K562 (cell line): ENCODE data around the gene ETAA1. TPM values are rescaled to one million over a fixed set of nuclear protein-coding genes. Genes with fewer than 3 reads are reported as not detected.

Experiments used
- ATAC-seq: fragments of 200-7000 bp; cut with Tn5 transposase; 3 replicates; pipeline ENCODE4 v1.9.1; 2020; ENCODE audit warnings: moderate library complexity
- BruUV-seq: library from RNA; stranded (reverse); fragments of 400-500 nt; replicated peaks from 2 replicates; lab custom pipeline; 2021; lab: Mats Ljungman, UMichigan
- CTCF ChIA-PET: fragments of 300-600 bp; formaldehyde crosslinking; extraction: SDS; loops from one replicate; lab custom pipeline; 2021; ENCODE audit warnings: low intra/inter-chr PET ratio; lab: Yijun Ruan, JAX
- POLR2A ChIA-PET: fragments of 300-600, 350-650 bp; sonication (Branson Sonifier 250); formaldehyde crosslinking; extraction: SDS; loops from one replicate; lab custom pipeline; 2021; ENCODE audit warnings: antibody characterized with exemption, inconsistent platforms; lab: Yijun Ruan, JAX
- DNase-seq, 4 experiments: peaks; one replicate each; pipeline versions ENCODE4 v3.0.0 to v3.0.0-alpha.2; 2011 to 2018; ENCODE audit warnings: low spot score in 3 of 4, mixed read lengths in 3 of 4; ENCODE audit errors: extremely low read depth in 1 of 4
- FAIRE-seq: peaks from 2 replicates; lab custom pipeline; 2011; peaks lifted over from hg19 to GRCh38; lab: Jason Lieb, UNC
- H2AFZ ChIP-seq: 2 replicates; pipeline ENCODE4 v1.6.0; 2011; ENCODE audit warnings: low read depth, low read length, control low read depth, inconsistent platforms
- H3K27ac ChIP-seq: fragments of 200-600 bp; 3 replicates; pipeline ENCODE4 v1.8.0; 2011; ENCODE audit warnings: low read depth, mild to moderate bottlenecking, control low read depth, inconsistent platforms, low read length, moderate library complexity, mixed read lengths; ENCODE audit errors: extremely low read depth
- H3K27me3 ChIP-seq, 2 experiments: fragments of 300-600 bp in 1 of 2; 2 replicates in 1 of 2; 3 replicates in 1 of 2; pipeline versions ENCODE4 v1.6.0 to v1.8.0; 2011; ENCODE audit warnings: inconsistent platforms in 2 of 2, low read length in 2 of 2, mild to moderate bottlenecking in 1 of 2, mixed read lengths in 1 of 2, moderate library complexity in 1 of 2; ENCODE audit not compliant: control insufficient read depth in 2 of 2, insufficient read depth in 2 of 2
- H3K36me3 ChIP-seq: fragments of 300-600 bp; 3 replicates; pipeline ENCODE4 v1.8.0; 2011; ENCODE audit warnings: mild to moderate bottlenecking, low read length, inconsistent platforms; ENCODE audit not compliant: control insufficient read depth, insufficient read depth
- H3K4me1 ChIP-seq, 2 experiments: fragments of 200-600 bp in 1 of 2; replicated peaks in 1 of 2; 2 replicates in 1 of 2; 3 replicates in 1 of 2; pipeline versions ENCODE4 v1.5.1 to v1.8.0; 2011; ENCODE audit warnings: inconsistent platforms in 2 of 2, low read length in 2 of 2, mild to moderate bottlenecking in 1 of 2, mixed read lengths in 1 of 2, moderate library complexity in 1 of 2; ENCODE audit not compliant: control insufficient read depth in 2 of 2, insufficient read depth in 2 of 2
- H3K4me2 ChIP-seq: 2 replicates; pipeline ENCODE4 v1.6.1; 2011; ENCODE audit warnings: low read length, control low read depth, inconsistent platforms, mixed read lengths; ENCODE audit not compliant: insufficient read depth
- H3K4me3 ChIP-seq: fragments of 200-600 bp; sonication (generic), shearing (Covaris generic); 2 replicates; pipeline ENCODE4 v1.5.1; 2016; ENCODE audit warnings: control low read depth, inconsistent platforms
- H3K79me2 ChIP-seq: fragments of 200-600 bp; 3 replicates; pipeline ENCODE4 v1.8.0; 2011; ENCODE audit warnings: low read length, inconsistent platforms; ENCODE audit not compliant: control insufficient read depth, insufficient read depth
- H3K9ac ChIP-seq, 2 experiments: 2 replicates each; pipeline versions ENCODE4 v1.6.0 to v1.6.1; 2011; ENCODE audit warnings: low read depth in 2 of 2, low read length in 2 of 2, control low read depth in 1 of 2, inconsistent platforms in 1 of 2, mild to moderate bottlenecking in 1 of 2, mixed read lengths in 1 of 2; ENCODE audit not compliant: insufficient read depth in 1 of 2
- H3K9me1 ChIP-seq: one replicate; pipeline ENCODE4 v1.6.0; 2011; ENCODE audit warnings: inconsistent platforms, mild to moderate bottlenecking, low read length, moderate library complexity; ENCODE audit not compliant: control insufficient read depth, insufficient read depth
- H3K9me3 ChIP-seq: replicated peaks from 2 replicates; pipeline ENCODE4 v1.5.1; 2011; ENCODE audit warnings: low read depth, low read length, inconsistent platforms; ENCODE audit not compliant: control insufficient read depth, insufficient read depth
- H4K20me1 ChIP-seq: replicated peaks from 2 replicates; pipeline ENCODE4 v1.6.1; 2011; ENCODE audit warnings: low read length, inconsistent platforms, mixed read lengths; ENCODE audit not compliant: control insufficient read depth, insufficient read depth
- C11orf30 ChIP-seq: fragments of 450-650 bp; IDR thresholded peaks from 2 replicates; pipeline ENCODE4 v1.6.1; 2016; ENCODE audit warnings: low read depth, mild to moderate bottlenecking
- CHCHD3 ChIP-seq: fragments of 250-450 bp; sonication (Bioruptor Pico); IDR thresholded peaks from 2 replicates; pipeline ENCODE4 v2.1.2; 2022; ENCODE audit warnings: mild to moderate bottlenecking
- DMBX1 ChIP-seq: fragments of 250-450 bp; sonication (Bioruptor Pico); IDR thresholded peaks from 2 replicates; pipeline ENCODE4 v1.8.0; 2022; ENCODE audit warnings: inconsistent platforms, mild to moderate bottlenecking, moderate library complexity, borderline replicate concordance
- POLR3A ChIP-seq: IDR thresholded peaks from 2 replicates; pipeline ENCODE4 v1.6.1; 2011; ENCODE audit warnings: borderline replicate concordance, mild to moderate bottlenecking, moderate library complexity; ENCODE audit not compliant: insufficient read length, insufficient read depth; ENCODE audit errors: extremely low read depth
- SETDB1 ChIP-seq: IDR thresholded peaks from one replicate; pipeline ENCODE4 v1.6.1; 2012; ENCODE audit warnings: low read length, control low read depth, inconsistent platforms
- ZNF316 ChIP-seq: fragments of 450-650 bp; IDR thresholded peaks from 2 replicates; pipeline ENCODE4 v1.6.1; 2016
- ZNF384 ChIP-seq: IDR thresholded peaks from 2 replicates; pipeline ENCODE4 v1.6.1; 2012; ENCODE audit warnings: low read depth, low read length, improper control_type of control experiment
- WGBS: fragments of 100-300 bp; shearing (Covaris generic); methylation state at CpG from one replicate; pipeline ENCODE4 v1.1.6; 2016; ENCODE audit warnings: low coverage, mixed read lengths; ENCODE audit not compliant: insufficient coverage; ENCODE audit errors: missing lambda C conversion rate; 5-methylcytosine and 5-hydroxymethylcytosine counted together
- in situ Hi-C: fragments of 300-500 bp; cut with MboI; formaldehyde crosslinking; loops from 4 replicates; pipeline ENCODE4 v1.15.0; 2018; ENCODE audit warnings: inconsistent platforms, mixed read lengths
- intact Hi-C: fragments of 100-400 bp; cut with micrococcal nuclease; formaldehyde crosslinking; loops from 2 replicates; pipeline ENCODE4 v1.14.2; 2022
- polyA plus RNA-seq, 8 experiments: library from polyadenylated mRNA; depleted of rRNA in 4 of 8; stranded (reverse) in 5 of 8; unstranded in 3 of 8; fragments of >200 nt; fragmentation: Nextera tagmentation in 2 of 8; fragmentation: Illumina TruSeq in 1 of 8; extraction: Ambion mirVana in 2 of 8; extraction: Trizol in 1 of 8; gene quantifications; 2 replicates each; pipeline versions ENCODE4 v1.2.1 to v1.2.3, GENCODE V29; 2011 to 2014; ENCODE audit warnings: inconsistent platforms in 1 of 8, missing spikeins in 1 of 8
- total RNA-seq, 7 experiments: library from RNA; depleted of rRNA in 6 of 7; stranded (reverse); fragments of >200 nt in 6 of 7; fragmentation: Illumina TruSeq in 2 of 7; extraction: Trizol in 2 of 7; gene quantifications; 2 replicates each; pipeline versions ENCODE4 v1.2.1 to v1.2.3, GENCODE V29; 2011 to 2021; ENCODE audit warnings: low replicate concordance in 1 of 7

ETAA1 gene
- total and polyA plus RNA-seq, 9 of the 15 experiments (the other 6 are each of a cell fraction or from before 2014, with no cell fraction given), result 2.7 to 17.4 (median 10.5) TPM

- no peak for DNase-seq
- ChIA-PET CTCF (no interaction called here), POLR2A (no interaction called here)
- H3K9me3 ChIP-seq, result no peaks in the 10 kb centered on the region
- no peaks in the 10 kb centered on the region for H3K4me1 ChIP-seq
- no TSS peak for BruUV-seq
- H3K9ac ChIP-seq, result no peak overlapping the region
- no peak for FAIRE-seq
- no peak overlapping the region for H3K4me2 ChIP-seq
- H3K9me1 ChIP-seq, result no peaks in the 10 kb centered on the region
- no peak for ATAC-seq
- no peaks in the 10 kb centered on the region for H3K27me3 ChIP-seq
- in situ Hi-C loops (no loop called here), intact Hi-C loops (no loop called here)
- H3K79me2 ChIP-seq, result no peaks in the 10 kb centered on the region
- no peaks in the 10 kb centered on the region for H3K36me3 ChIP-seq
- peak; percentile 37; the same call in 1 of the 2 replicates for TF ChIP-seq C11orf30
- peak; percentile 78 for TF ChIP-seq ZNF316
- no peak for TF ChIP-seq DMBX1
- no peaks in the 10 kb centered on the region for H4K20me1 ChIP-seq
- H3K27ac ChIP-seq, result no peak overlapping the region
- H3K4me3 ChIP-seq, result no peak overlapping the region
- WGBS, result 0% methylated on average over 1 of the region's 1 CpG
- no peak overlapping the region for H2AFZ ChIP-seq
These were observed 18.6 kb upstream of the ETAA1 start for GRCh38 chr2:67378555-67378954.

DNA sequence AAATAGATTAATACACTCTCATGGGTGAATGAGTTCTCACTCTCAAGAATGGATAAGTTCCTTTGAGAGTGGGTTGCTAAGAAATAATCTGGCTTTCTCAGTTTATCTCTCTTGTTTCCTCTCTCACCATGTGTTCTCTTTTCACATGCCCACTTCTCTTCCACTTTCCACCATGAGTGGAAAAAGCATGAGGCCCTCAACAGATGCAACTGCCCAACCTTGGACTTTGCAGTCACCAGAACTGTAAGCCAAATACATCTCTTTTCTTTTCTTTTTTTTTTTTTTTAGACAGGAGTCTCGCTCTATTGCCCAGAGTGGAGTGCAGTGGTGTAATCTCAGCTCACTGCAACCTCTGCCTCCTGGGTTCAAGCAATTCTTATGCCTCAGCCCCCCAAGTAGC is 18.1 kb upstream of the ETAA1 start:
- H3K9me1 ChIP-seq, result no peaks in the 10 kb centered on the region
- H3K27me3 ChIP-seq, result no peaks in the 10 kb centered on the region
- FAIRE-seq (no peak), DNase-seq (no peak), ATAC-seq (no peak)
- ChIA-PET POLR2A (no interaction called here), CTCF (no interaction called here)
- no peaks in the 10 kb centered on the region for H3K79me2 ChIP-seq
- H3K27ac ChIP-seq, result no peak overlapping the region
- H3K4me2 ChIP-seq, result no peak overlapping the region
- intact Hi-C loops, result no loop called here
- no CpG with 5 or more reads among the region's 1 CpG for WGBS
- H2AFZ ChIP-seq, result no peak overlapping the region
- no peak for TF ChIP-seq SETDB1
- TF ChIP-seq CHCHD3 (CRISPR knock-in tag), result no peak
- no peak for TF ChIP-seq POLR3A
- TF ChIP-seq ZNF384, result no peak
- no peaks in the 10 kb centered on the region for H4K20me1 ChIP-seq
- in situ Hi-C loops, result no loop called here
- H3K9me3 ChIP-seq, result no peaks in the 10 kb centered on the region
- no peaks in the 10 kb centered on the region for H3K4me1 ChIP-seq
- H3K9ac ChIP-seq, result no peak overlapping the region
- no peaks in the 10 kb centered on the region for H3K36me3 ChIP-seq
- no peak overlapping the region for H3K4me3 ChIP-seq
- no TSS peak for BruUV-seq
